HepG2 (cell line): Measurements from ENCODE around the gene VPS52. TPM values are rescaled to one million over a fixed set of nuclear protein-coding genes. Genes with fewer than 3 reads are reported as not detected.
A peak's percentile ranks its signal among the peaks of the same experiment; 100 is the strongest.

Experiments used
- FOXO4 ChIP-seq: sonication (generic); formaldehyde crosslinking; conservative IDR thresholded peaks from 2 replicates; pipeline ENCODE4 v1.8.1; 2023; ENCODE audit warnings: missing genetic modification reagents
- HIVEP1 ChIP-seq: sonication (generic); formaldehyde crosslinking; IDR thresholded peaks from 2 replicates; pipeline ENCODE4 v1.4.0; 2020; ENCODE audit warnings: mild to moderate bottlenecking, missing genetic modification reagents
- HNF4G ChIP-seq, 2 experiments: sonication (generic) in 1 of 2; formaldehyde crosslinking in 1 of 2; IDR thresholded peaks; 2 replicates each; pipeline versions ENCODE4 v1.4.0 to v1.6.1; 2011 to 2020; ENCODE audit warnings: borderline replicate concordance in 2 of 2, low read depth in 2 of 2, mild to moderate bottlenecking in 2 of 2, low read length in 1 of 2, missing genetic modification reagents in 1 of 2, moderate library complexity in 1 of 2
- KAT8 ChIP-seq: IDR thresholded peaks from 2 replicates; pipeline ENCODE4 v1.6.1; 2016; ENCODE audit warnings: missing genetic modification reagents, missing compliant biosample characterization
- MAZ ChIP-seq, 2 experiments: sonication (generic) in 1 of 2; formaldehyde crosslinking in 1 of 2; IDR thresholded peaks; 2 replicates each; pipeline versions ENCODE4 v1.5.0 to v1.6.1; 2012 to 2020; ENCODE audit warnings: low read depth in 2 of 2, mild to moderate bottlenecking in 2 of 2, borderline replicate concordance in 1 of 2, improper control_type of control experiment in 1 of 2, low read length in 1 of 2, missing genetic modification reagents in 1 of 2, moderate library complexity in 1 of 2
- MZF1 ChIP-seq: sonication (generic); formaldehyde crosslinking; IDR thresholded peaks from 2 replicates; pipeline ENCODE4 v1.8.1; 2023; ENCODE audit warnings: mild to moderate bottlenecking, missing genetic modification reagents, borderline replicate concordance
- RBM22 ChIP-seq: fragments of 200-400 bp; formaldehyde crosslinking; optimal IDR thresholded peaks from 2 replicates; pipeline ENCODE3; 2017; ENCODE audit warnings: mild to moderate bottlenecking, low read length, moderate library complexity
- RFX1 ChIP-seq: fragments of 450-650 bp; IDR thresholded peaks from 2 replicates; pipeline ENCODE4 v1.6.1; 2017
- RXRB ChIP-seq: IDR thresholded peaks from 2 replicates; pipeline ENCODE4 v1.6.1; 2016; ENCODE audit warnings: borderline replicate concordance, missing genetic modification reagents, missing compliant biosample characterization
- SMAD1 ChIP-seq: sonication (generic); formaldehyde crosslinking; IDR thresholded peaks from 2 replicates; pipeline ENCODE4 v1.4.0; 2020; ENCODE audit warnings: missing genetic modification reagents, low read depth, mild to moderate bottlenecking, borderline replicate concordance
- SMARCC2 ChIP-seq: fragments of 450-650 bp; IDR thresholded peaks from 2 replicates; pipeline ENCODE4 v1.6.1; 2017; ENCODE audit warnings: antibody characterized with exemption, mild to moderate bottlenecking
- TBX2 ChIP-seq: sonication (generic); formaldehyde crosslinking; IDR thresholded peaks from 2 replicates; pipeline ENCODE4 v1.5.0; 2020; ENCODE audit warnings: missing genetic modification reagents, mild to moderate bottlenecking, borderline replicate concordance
- U2AF1 ChIP-seq: fragments of 200-400 bp; formaldehyde crosslinking; optimal IDR thresholded peaks from 2 replicates; pipeline ENCODE3; 2017; ENCODE audit warnings: mild to moderate bottlenecking, low read depth, low read length
- ZBTB4 ChIP-seq: sonication (generic); formaldehyde crosslinking; IDR thresholded peaks from 2 replicates; pipeline ENCODE4 v1.4.0; 2020; ENCODE audit warnings: missing genetic modification reagents, mild to moderate bottlenecking, borderline replicate concordance
- ZGPAT ChIP-seq: IDR thresholded peaks from 2 replicates; pipeline ENCODE4 v1.6.1; 2016; ENCODE audit warnings: mild to moderate bottlenecking
- ZNF296 ChIP-seq: sonication (generic); formaldehyde crosslinking; conservative IDR thresholded peaks from 2 replicates; pipeline ENCODE4 v1.5.0; 2020; ENCODE audit warnings: mild to moderate bottlenecking, missing genetic modification reagents
- ZNF460 ChIP-seq: sonication (generic); formaldehyde crosslinking; IDR thresholded peaks from 2 replicates; pipeline ENCODE4 v1.5.1; 2020; ENCODE audit warnings: missing genetic modification reagents, mild to moderate bottlenecking, borderline replicate concordance
- ZNF484 ChIP-seq: sonication (generic); formaldehyde crosslinking; IDR thresholded peaks from 2 replicates; pipeline ENCODE4 v1.5.1; 2020; ENCODE audit warnings: mild to moderate bottlenecking, low read depth, missing genetic modification reagents, borderline replicate concordance
- ZNF619 ChIP-seq: sonication (generic); formaldehyde crosslinking; IDR thresholded peaks from 2 replicates; pipeline ENCODE4 v1.4.0; 2020; ENCODE audit warnings: mild to moderate bottlenecking, missing genetic modification reagents
- ZNF670 ChIP-seq: sonication (generic); formaldehyde crosslinking; IDR thresholded peaks from 2 replicates; pipeline ENCODE4 v1.8.0; 2022; ENCODE audit warnings: mild to moderate bottlenecking, missing genetic modification reagents, borderline replicate concordance
- ZNF777 ChIP-seq: sonication (generic); formaldehyde crosslinking; IDR thresholded peaks from 2 replicates; pipeline ENCODE4 v1.4.0; 2020; ENCODE audit warnings: missing genetic modification reagents
- ZNF816 ChIP-seq: sonication (generic); formaldehyde crosslinking; IDR thresholded peaks from 2 replicates; pipeline ENCODE4 v1.8.0; 2022; ENCODE audit warnings: missing genetic modification reagents, mild to moderate bottlenecking, borderline replicate concordance
- ZNF850 ChIP-seq: sonication (generic); formaldehyde crosslinking; conservative IDR thresholded peaks from 2 replicates; pipeline ENCODE4 v1.9.0; 2021; ENCODE audit warnings: mild to moderate bottlenecking, missing genetic modification reagents
- polyA plus RNA-seq, 8 experiments: library from polyadenylated mRNA; depleted of rRNA in 3 of 8; stranded (reverse) in 7 of 8; unstranded in 1 of 8; fragments of >200 nt; fragmentation: Illumina TruSeq in 4 of 8; extraction: Trizol in 4 of 8; gene quantifications; 2 replicates each; pipeline versions ENCODE4 v1.2.1 to v1.2.3, GENCODE V29; 2011 to 2016; ENCODE audit warnings: low read depth in 4 of 8, missing spikeins in 1 of 8, mixed read lengths in 1 of 8; ENCODE audit not compliant: insufficient read depth in 1 of 8
- total RNA-seq, 5 experiments: library from RNA; depleted of rRNA; stranded (reverse); fragments of >200 nt; fragmentation: Illumina TruSeq; extraction: Trizol; gene quantifications; 2 replicates each; pipeline ENCODE4 v1.2.3, GENCODE V29; 2016; ENCODE audit warnings: low read depth in 1 of 5

The VPS52 gene
- total and polyA plus RNA-seq, 2 of the 13 experiments (the other 11 are each of a cell fraction or from before 2014, with no cell fraction given): 48.9 to 85.5 TPM

- TF ChIP-seq ZBTB4 (peak; percentile 65; the same call in 1 of the 2 replicates), SMARCC2 (no peak), TBX2 (peak; percentile 37), ZNF296 (CRISPR knock-in tag) (0 out of 2 replicates have a peak, but pooled peaks have one; percentile 24), FOXO4 (CRISPR knock-in tag) (no peak), U2AF1 (no peak), HNF4G (IDR thresholded peaks at IDR 0.05; ENCODE audit: borderline replicate concordance, low read depth, low read length) (no peak), HNF4G (CRISPR knock-in tag; IDR thresholded peaks at IDR 0.05; ENCODE audit: borderline replicate concordance, low read depth) (0 out of 2 replicates have a peak, but pooled peaks have one; percentile 7), SMAD1 (peak; percentile 54; the same call in 1 of the 2 replicates), ZNF670 (CRISPR knock-in tag) (0 out of 2 replicates have a peak, but pooled peaks have one; percentile 60), ZNF816 (CRISPR knock-in tag) (peak; percentile 72; the same call in 1 of the 2 replicates), ZNF850 (CRISPR knock-in tag) (0 out of 2 replicates have a peak, but pooled peaks have one; percentile 48), ZNF460 (peak; percentile 45; the same call in 1 of the 2 replicates), ZNF484 (no peak), RBM22 (peak; percentile 14), HIVEP1 (CRISPR knock-in tag) (0 out of 2 replicates have a peak, but pooled peaks have one; percentile 14), RXRB (CRISPR knock-in tag) (no peak), KAT8 (CRISPR knock-in tag) (no peak), RFX1 (no peak), MZF1 (CRISPR knock-in tag) (0 out of 2 replicates have a peak, but pooled peaks have one; percentile 9), ZGPAT (CRISPR knock-in tag) (no peak), ZNF619 (CRISPR knock-in tag) (no peak), ZNF777 (CRISPR knock-in tag) (0 out of 2 replicates have a peak, but pooled peaks have one; percentile 29), MAZ (IDR thresholded peaks at IDR 0.05; ENCODE audit: borderline replicate concordance, low read depth, low read length) (no peak), MAZ (CRISPR knock-in tag; IDR thresholded peaks at IDR 0.05; ENCODE audit: low read depth) (peak; percentile 81; the same call in 1 of the 2 replicates)
Measured at GRCh38 chr6:33207552-33208090, 64.1 kb downstream of the VPS52 start (continued).
